ENCODE results near the gene MBD5. TPM values are rescaled to one million over a fixed set of nuclear protein-coding genes. Genes with fewer than 3 reads are reported as not detected.

The MBD5 gene
- total and polyA plus RNA-seq, 4 donors = 2.0 to 15.9 (median 9.5) TPM

GRCh38 chr2:148375214-148375613 lies 354.3 kb downstream of the MBD5 start:
- WGBS = 78% methylated on average over 3 of the region's 3 CpGs
- DNase-seq (ENCODE audit: low spot score) = no peak
- Histone ChIP-seq H3K4me1 (ENCODE audit: control insufficient read depth in 4 of 4, insufficient read depth in 4 of 4, low read length in 3 of 4) (no peaks in the 10 kb centered on the region), H3K36me3 (ENCODE audit: control insufficient read depth in 4 of 4, insufficient read depth in 3 of 4, low read depth in 1 of 4, low read length in 3 of 4) (no peaks in the 10 kb centered on the region), H3K27me3 (ENCODE audit: control insufficient read depth in 4 of 4, insufficient read depth in 4 of 4, low read length in 3 of 4) (no peaks in the 10 kb centered on the region), H3K4me3 (ENCODE audit: low read depth in 1 of 3, low read length in 3 of 3) (no peak overlapping the region), H3K27ac (ENCODE audit: low read depth in 1 of 2, low read length in 2 of 2) (no peak overlapping the region), H3K9ac (ENCODE audit: low read depth in 1 of 2, low read length in 2 of 2) (no peak overlapping the region), H3K9me3 (ENCODE audit: control insufficient read depth in 4 of 4, low read length in 3 of 4) (no peaks in the 10 kb centered on the region)
- TF ChIP-seq, protein P1, sequence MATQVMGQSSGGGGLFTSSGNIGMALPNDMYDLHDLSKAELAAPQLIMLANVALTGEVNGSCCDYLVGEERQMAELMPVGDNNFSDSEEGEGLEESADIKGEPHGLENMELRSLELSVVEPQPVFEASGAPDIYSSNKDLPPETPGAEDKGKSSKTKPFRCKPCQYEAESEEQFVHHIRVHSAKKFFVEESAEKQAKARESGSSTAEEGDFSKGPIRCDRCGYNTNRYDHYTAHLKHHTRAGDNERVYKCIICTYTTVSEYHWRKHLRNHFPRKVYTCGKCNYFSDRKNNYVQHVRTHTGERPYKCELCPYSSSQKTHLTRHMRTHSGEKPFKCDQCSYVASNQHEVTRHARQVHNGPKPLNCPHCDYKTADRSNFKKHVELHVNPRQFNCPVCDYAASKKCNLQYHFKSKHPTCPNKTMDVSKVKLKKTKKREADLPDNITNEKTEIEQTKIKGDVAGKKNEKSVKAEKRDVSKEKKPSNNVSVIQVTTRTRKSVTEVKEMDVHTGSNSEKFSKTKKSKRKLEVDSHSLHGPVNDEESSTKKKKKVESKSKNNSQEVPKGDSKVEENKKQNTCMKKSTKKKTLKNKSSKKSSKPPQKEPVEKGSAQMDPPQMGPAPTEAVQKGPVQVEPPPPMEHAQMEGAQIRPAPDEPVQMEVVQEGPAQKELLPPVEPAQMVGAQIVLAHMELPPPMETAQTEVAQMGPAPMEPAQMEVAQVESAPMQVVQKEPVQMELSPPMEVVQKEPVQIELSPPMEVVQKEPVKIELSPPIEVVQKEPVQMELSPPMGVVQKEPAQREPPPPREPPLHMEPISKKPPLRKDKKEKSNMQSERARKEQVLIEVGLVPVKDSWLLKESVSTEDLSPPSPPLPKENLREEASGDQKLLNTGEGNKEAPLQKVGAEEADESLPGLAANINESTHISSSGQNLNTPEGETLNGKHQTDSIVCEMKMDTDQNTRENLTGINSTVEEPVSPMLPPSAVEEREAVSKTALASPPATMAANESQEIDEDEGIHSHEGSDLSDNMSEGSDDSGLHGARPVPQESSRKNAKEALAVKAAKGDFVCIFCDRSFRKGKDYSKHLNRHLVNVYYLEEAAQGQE (IDR thresholded peaks at IDR 0.05) = no peak
- TF ChIP-seq RAD21 (IDR thresholded peaks at IDR 0.05) (no peak), FOXA2 (IDR thresholded peaks at IDR 0.05) (no peak), TAF1 (conservative IDR thresholded peaks at IDR 0.05) (no peak), JUND (IDR thresholded peaks at IDR 0.05) (no peak), RXRA (IDR thresholded peaks at IDR 0.05) (no peak), SP1 (IDR thresholded peaks at IDR 0.05) (no peak), NR2F2 (IDR thresholded peaks at IDR 0.05) (no peak)
- TF ChIP-seq, protein P2, sequence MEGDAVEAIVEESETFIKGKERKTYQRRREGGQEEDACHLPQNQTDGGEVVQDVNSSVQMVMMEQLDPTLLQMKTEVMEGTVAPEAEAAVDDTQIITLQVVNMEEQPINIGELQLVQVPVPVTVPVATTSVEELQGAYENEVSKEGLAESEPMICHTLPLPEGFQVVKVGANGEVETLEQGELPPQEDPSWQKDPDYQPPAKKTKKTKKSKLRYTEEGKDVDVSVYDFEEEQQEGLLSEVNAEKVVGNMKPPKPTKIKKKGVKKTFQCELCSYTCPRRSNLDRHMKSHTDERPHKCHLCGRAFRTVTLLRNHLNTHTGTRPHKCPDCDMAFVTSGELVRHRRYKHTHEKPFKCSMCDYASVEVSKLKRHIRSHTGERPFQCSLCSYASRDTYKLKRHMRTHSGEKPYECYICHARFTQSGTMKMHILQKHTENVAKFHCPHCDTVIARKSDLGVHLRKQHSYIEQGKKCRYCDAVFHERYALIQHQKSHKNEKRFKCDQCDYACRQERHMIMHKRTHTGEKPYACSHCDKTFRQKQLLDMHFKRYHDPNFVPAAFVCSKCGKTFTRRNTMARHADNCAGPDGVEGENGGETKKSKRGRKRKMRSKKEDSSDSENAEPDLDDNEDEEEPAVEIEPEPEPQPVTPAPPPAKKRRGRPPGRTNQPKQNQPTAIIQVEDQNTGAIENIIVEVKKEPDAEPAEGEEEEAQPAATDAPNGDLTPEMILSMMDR (IDR thresholded peaks at IDR 0.05; ENCODE audit: low read depth, low read length, missing input control) = no peak

- no peak overlapping the region for H3K9ac ChIP-seq (ENCODE audit: low read depth in 1 of 2, low read length in 2 of 2)
- H3K4me1 ChIP-seq (ENCODE audit: control insufficient read depth in 4 of 4, insufficient read depth in 4 of 4, low read length in 3 of 4) = no peaks in the 10 kb centered on the region
- TF ChIP-seq RXRA (IDR thresholded peaks at IDR 0.05) = no peak
- TF ChIP-seq, protein P3, sequence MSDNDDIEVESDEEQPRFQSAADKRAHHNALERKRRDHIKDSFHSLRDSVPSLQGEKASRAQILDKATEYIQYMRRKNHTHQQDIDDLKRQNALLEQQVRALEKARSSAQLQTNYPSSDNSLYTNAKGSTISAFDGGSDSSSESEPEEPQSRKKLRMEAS (IDR thresholded peaks at IDR 0.05) = no peak
- no peak for TF ChIP-seq HNF4A (conservative IDR thresholded peaks at IDR 0.05)
- no peak for TF ChIP-seq YY1 (IDR thresholded peaks at IDR 0.05)
- TF ChIP-seq, protein P4, sequence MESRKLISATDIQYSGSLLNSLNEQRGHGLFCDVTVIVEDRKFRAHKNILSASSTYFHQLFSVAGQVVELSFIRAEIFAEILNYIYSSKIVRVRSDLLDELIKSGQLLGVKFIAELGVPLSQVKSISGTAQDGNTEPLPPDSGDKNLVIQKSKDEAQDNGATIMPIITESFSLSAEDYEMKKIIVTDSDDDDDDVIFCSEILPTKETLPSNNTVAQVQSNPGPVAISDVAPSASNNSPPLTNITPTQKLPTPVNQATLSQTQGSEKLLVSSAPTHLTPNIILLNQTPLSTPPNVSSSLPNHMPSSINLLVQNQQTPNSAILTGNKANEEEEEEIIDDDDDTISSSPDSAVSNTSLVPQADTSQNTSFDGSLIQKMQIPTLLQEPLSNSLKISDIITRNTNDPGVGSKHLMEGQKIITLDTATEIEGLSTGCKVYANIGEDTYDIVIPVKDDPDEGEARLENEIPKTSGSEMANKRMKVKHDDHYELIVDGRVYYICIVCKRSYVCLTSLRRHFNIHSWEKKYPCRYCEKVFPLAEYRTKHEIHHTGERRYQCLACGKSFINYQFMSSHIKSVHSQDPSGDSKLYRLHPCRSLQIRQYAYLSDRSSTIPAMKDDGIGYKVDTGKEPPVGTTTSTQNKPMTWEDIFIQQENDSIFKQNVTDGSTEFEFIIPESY (IDR thresholded peaks at IDR 0.05) = no peak
- TF ChIP-seq, protein P5, sequence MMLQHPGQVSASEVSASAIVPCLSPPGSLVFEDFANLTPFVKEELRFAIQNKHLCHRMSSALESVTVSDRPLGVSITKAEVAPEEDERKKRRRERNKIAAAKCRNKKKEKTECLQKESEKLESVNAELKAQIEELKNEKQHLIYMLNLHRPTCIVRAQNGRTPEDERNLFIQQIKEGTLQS (IDR thresholded peaks at IDR 0.05) = no peak
- TF ChIP-seq RAD21 (IDR thresholded peaks at IDR 0.05) = no peak
- no peak for TF ChIP-seq FOXA2 (IDR thresholded peaks at IDR 0.05)
- TF ChIP-seq TAF1 (conservative IDR thresholded peaks at IDR 0.05) = no peak
- TF ChIP-seq, protein P2 (IDR thresholded peaks at IDR 0.05; ENCODE audit: low read depth, low read length, missing input control) = no peak
- no peak for TF ChIP-seq NR2F2 (IDR thresholded peaks at IDR 0.05)
- no peak for TF ChIP-seq EGR1 (IDR thresholded peaks at IDR 0.05; ENCODE audit: low read depth in 2 of 2)
- no peak for TF ChIP-seq SP1 (IDR thresholded peaks at IDR 0.05)
- TF ChIP-seq, protein P1 (IDR thresholded peaks at IDR 0.05) = no peak
- TF ChIP-seq HNF4G (IDR thresholded peaks at IDR 0.05) = no peak
- TF ChIP-seq GABPA (IDR thresholded peaks at IDR 0.05 in 1 of 2, conservative IDR thresholded peaks at IDR 0.05 in 1 of 2) = no peak
- no peak for TF ChIP-seq FOXA1 (IDR thresholded peaks at IDR 0.05)
- no peak for TF ChIP-seq JUND (IDR thresholded peaks at IDR 0.05)
- H3K36me3 ChIP-seq (ENCODE audit: control insufficient read depth in 4 of 4, insufficient read depth in 3 of 4, low read depth in 1 of 4, low read length in 3 of 4) = no peaks in the 10 kb centered on the region
- H3K4me3 ChIP-seq (ENCODE audit: low read depth in 1 of 3, low read length in 3 of 3) = no peak overlapping the region
- H3K27me3 ChIP-seq (ENCODE audit: control insufficient read depth in 4 of 4, insufficient read depth in 4 of 4, low read length in 3 of 4) = no peaks in the 10 kb centered on the region
- no peak for DNase-seq (ENCODE audit: low spot score)
- WGBS = 91% methylated on average over 1 of the region's 1 CpG
- H3K9me3 ChIP-seq (ENCODE audit: control insufficient read depth in 4 of 4, low read length in 3 of 4) = no peaks in the 10 kb centered on the region
- H3K27ac ChIP-seq (ENCODE audit: low read depth in 1 of 2, low read length in 2 of 2) = no peak overlapping the region
These were observed 370.4 kb downstream of the MBD5 start for GRCh38 chr2:148391324-148391723.

Data from liver (tissue), 9 donors.